GM12801 (cell line): ENCODE measurements around the gene REXO4.

Source experiments
- CTCF ChIP-seq: IDR thresholded peaks from one replicate; pipeline ENCODE4 v1.5.1; 2011; ENCODE audit warnings: control low read depth; ENCODE audit not compliant: insufficient read length; ENCODE audit errors: extremely low read depth

Gene REXO4

DNA sequence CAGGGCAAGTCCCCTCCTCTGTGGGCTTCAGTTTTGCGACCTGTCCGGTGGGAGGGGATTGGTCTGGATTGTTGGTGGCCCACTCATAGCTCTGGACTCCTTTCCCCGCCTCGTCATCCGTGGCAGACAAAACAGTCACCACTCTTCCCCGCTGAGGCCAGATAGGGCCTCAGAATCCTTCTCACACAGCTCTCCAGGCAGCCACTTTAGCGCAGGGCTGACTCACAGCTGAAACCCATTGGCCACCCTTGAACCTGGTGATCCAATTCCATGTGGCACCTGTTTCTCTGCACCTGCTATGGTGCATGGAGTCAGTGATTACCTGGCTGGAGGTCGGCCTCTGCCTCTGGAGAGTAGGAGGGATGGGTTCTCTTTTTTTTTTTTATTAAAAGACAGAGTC is 26.2 kb upstream of the REXO4 start:
- no peak for TF ChIP-seq CTCF

GRCh38 chr9:133443248-133443647 is 25.4 kb upstream of the REXO4 start:
- TF ChIP-seq CTCF, result no peak

DNA sequence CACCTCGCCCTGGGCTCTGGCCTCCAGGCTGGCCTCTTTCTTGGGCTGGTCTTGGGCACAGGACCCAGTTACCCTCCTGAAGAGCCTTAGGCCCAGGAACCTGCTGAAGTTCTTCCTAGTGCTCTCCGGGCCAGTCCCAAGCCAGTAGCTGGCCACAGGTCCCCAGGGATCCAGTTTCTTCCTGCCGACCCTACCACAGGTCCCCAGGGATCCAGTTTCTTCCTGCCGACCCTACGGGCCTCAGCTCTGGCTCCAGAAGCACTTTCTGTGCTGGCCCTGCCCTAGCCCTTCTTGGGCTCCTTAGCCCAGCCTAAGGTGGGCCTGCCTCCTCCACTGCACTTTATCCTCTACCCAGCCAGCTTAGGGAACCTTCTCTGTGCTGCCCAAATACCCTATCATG is 23.8 kb upstream of the REXO4 start:
- TF ChIP-seq CTCF, result no peak

- TF ChIP-seq CTCF, result no peak
Observed at GRCh38 chr9:133440874-133441273, 23.1 kb upstream of the REXO4 start.

GRCh38 chr9:133439337-133439736 is 21.5 kb upstream of the REXO4 start:
- TF ChIP-seq CTCF, result no peak

DNA sequence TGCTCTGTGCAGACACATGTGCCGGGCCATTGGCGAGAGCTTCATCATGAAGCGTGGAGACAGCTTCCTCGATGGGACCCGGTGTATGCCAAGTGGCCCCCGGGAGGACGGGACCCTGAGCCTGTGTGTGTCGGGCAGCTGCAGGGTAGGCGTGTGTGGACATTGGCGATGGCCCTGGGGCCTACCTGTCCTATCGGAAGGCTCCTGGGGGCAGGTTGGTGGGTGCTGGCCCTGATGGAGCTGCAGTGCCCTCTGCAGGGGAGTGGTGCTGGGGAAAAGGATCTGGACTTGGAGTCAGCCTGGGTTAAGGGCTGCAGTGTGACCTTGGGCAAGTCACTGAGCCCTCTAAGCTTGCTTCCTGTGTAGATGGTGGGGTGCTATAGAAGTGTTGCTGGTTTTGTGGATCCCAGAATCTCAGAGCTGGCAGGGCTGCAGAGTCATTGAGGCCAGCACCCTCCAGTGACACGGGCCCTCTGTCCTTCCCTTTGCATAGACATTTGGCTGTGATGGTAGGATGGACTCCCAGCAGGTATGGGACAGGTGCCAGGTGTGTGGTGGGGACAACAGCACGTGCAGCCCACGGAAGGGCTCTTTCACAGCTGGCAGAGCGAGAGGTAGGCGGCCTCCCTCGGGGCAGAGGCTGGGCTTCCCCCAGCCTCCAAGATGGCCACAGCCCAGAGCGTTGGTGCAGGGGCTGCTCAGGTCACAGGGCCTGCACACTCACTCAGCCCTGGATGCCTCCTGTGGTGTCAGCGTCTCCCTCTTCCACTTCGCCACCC is 20.1 kb upstream of the REXO4 start:
- no peak for TF ChIP-seq CTCF

- no peak for TF ChIP-seq CTCF
Observed at GRCh38 chr9:133436681-133437080, 18.9 kb upstream of the REXO4 start.

GRCh38 chr9:133433351-133433843 is 15.6 kb upstream of the REXO4 start:
- no peak for TF ChIP-seq CTCF
